RWPE2 (cell line): ENCODE measurements around the gene KLHL28.

Source experiments
- ATAC-seq: fragments of 200-7000 bp; cut with Tn5 transposase; 3 replicates; pipeline ENCODE4 v1.9.1; 2021; ENCODE audit warnings: low read depth
- DNase-seq: peaks from one replicate; pipeline ENCODE4 v3.0.0-alpha.2; 2020; ENCODE audit warnings: low spot score
- H3K27ac ChIP-seq: fragments of 450-650 bp; 2 replicates; pipeline ENCODE4 v1.5.1; 2017; ENCODE audit warnings: mild to moderate bottlenecking; ENCODE audit not compliant: poor library complexity, severe bottlenecking
- H3K27me3 ChIP-seq: fragments of 250-450 bp; sonication (Bioruptor Pico); 2 replicates; pipeline ENCODE4 v1.5.1; 2021; ENCODE audit warnings: mild to moderate bottlenecking, moderate library complexity; ENCODE audit not compliant: insufficient read depth, poor library complexity, severe bottlenecking
- H3K36me3 ChIP-seq: fragments of 250-450 bp; sonication (Bioruptor Pico); 2 replicates; pipeline ENCODE4 v1.5.1; 2020; ENCODE audit warnings: low read depth, mild to moderate bottlenecking, moderate library complexity
- H3K4me1 ChIP-seq: fragments of 250-450 bp; sonication (Bioruptor Pico); 2 replicates; pipeline ENCODE4 v1.5.1; 2021; ENCODE audit warnings: mild to moderate bottlenecking, moderate library complexity; ENCODE audit not compliant: insufficient read depth, poor library complexity, severe bottlenecking
- H3K4me3 ChIP-seq: fragments of 250-450 bp; sonication (Bioruptor Pico); 2 replicates; pipeline ENCODE4 v1.5.1; 2021; ENCODE audit warnings: mild to moderate bottlenecking, moderate library complexity; ENCODE audit not compliant: severe bottlenecking
- H3K9me3 ChIP-seq: fragments of 250-450 bp; sonication (Bioruptor Pico); 2 replicates; pipeline ENCODE4 v1.5.1; 2021; ENCODE audit warnings: mild to moderate bottlenecking, moderate library complexity; ENCODE audit not compliant: severe bottlenecking
- TF ChIP-seq, protein P1 (sequence below): fragments of 450-650 bp; IDR thresholded peaks from one replicate; pipeline ENCODE4 v1.5.1; 2017; ENCODE audit warnings: mild to moderate bottlenecking, moderate library complexity; ENCODE audit not compliant: poor library complexity, severe bottlenecking

The KLHL28 gene

GRCh38 chr14:44990533-44990932 lies 28.8 kb upstream of the KLHL28 start:
- TF ChIP-seq, protein P1, sequence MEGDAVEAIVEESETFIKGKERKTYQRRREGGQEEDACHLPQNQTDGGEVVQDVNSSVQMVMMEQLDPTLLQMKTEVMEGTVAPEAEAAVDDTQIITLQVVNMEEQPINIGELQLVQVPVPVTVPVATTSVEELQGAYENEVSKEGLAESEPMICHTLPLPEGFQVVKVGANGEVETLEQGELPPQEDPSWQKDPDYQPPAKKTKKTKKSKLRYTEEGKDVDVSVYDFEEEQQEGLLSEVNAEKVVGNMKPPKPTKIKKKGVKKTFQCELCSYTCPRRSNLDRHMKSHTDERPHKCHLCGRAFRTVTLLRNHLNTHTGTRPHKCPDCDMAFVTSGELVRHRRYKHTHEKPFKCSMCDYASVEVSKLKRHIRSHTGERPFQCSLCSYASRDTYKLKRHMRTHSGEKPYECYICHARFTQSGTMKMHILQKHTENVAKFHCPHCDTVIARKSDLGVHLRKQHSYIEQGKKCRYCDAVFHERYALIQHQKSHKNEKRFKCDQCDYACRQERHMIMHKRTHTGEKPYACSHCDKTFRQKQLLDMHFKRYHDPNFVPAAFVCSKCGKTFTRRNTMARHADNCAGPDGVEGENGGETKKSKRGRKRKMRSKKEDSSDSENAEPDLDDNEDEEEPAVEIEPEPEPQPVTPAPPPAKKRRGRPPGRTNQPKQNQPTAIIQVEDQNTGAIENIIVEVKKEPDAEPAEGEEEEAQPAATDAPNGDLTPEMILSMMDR: no peak
- Histone ChIP-seq H3K27me3 (no peaks in the 10 kb centered on the region), H3K36me3 (peaks cover 6% of the 10 kb centered on the region; the same call in 1 of the 2 replicates), H3K4me1 (no peaks in the 10 kb centered on the region), H3K9me3 (no peaks in the 10 kb centered on the region), H3K4me3 (no peak overlapping the region), H3K27ac (no peak overlapping the region)
- no peak for DNase-seq
- no peak for ATAC-seq

DNA sequence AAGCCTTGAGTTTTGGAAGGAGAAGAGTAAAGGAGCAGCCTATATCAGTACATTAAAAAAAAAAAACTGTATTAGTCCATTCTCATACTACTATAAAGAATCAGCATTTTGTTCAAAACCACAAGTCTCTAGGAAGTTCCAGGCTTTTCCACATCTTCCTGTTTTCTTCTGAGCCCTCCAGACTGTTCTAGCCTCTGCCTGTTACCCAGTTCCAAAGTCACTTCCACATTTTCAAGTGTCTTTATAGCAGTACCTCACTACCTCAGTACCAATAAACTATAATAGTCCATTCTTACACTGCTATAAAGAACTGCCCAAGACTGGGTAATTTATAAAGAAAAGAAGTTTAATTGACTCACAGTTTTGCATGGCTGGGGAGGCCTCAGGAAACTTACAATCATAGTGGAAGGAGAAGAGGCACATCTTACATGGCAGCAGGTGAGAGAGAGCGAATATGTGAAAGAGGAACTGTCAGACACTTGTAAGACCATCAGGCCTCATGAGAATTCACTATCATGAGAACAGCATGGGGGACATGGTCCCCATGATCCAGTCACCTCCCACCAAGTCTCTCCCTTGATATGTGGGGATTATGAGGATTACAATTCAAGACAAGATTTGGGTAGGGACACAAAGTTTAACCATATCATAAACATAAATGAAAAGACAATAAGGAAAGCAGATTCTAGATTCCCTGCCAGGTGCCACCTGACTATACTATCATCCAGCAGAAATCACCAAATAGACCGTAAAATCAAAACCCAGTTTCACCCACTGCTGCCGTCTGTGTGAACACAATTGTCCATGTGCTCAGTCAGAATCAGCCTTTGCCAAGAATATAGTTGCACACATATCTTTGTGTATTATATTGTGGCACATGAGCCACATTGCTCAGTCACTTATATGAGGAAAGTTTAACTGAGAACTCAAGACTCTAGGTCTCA lies 28.0 kb upstream of the KLHL28 start:
- no peak overlapping the region for H3K27ac ChIP-seq
- no peaks in the 10 kb centered on the region for H3K27me3 ChIP-seq
- DNase-seq (no peak), ATAC-seq (no peak)
- no peaks in the 10 kb centered on the region for H3K4me1 ChIP-seq
- peaks cover 6% of the 10 kb centered on the region; the same call in 1 of the 2 replicates for H3K36me3 ChIP-seq
- no peaks in the 10 kb centered on the region for H3K9me3 ChIP-seq
- TF ChIP-seq, protein P1: no peak
- H3K4me3 ChIP-seq: no peak overlapping the region

DNA sequence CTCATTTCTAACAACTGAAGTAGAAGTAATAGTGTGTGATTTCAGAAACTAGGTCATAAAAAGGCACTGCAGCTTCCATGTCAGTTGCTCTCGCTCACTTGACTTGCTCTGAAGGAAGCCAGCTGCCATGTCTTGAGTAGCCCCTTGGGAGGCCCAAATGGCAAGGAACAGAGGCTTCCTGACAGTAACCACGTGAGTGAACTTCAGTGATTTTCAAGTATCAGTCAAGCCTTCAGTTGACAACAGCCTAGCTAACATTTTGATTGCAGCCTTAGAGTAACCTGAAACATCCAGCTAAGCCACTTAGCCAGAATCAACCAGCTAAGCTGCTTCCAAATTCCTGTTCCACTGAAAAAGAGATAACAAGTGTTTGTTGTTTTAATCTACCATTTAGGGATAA lies 26.9 kb upstream of the KLHL28 start:
- peaks cover 6% of the 10 kb centered on the region; the same call in 1 of the 2 replicates for H3K36me3 ChIP-seq
- H3K27ac ChIP-seq: no peak overlapping the region
- H3K27me3 ChIP-seq: no peaks in the 10 kb centered on the region
- DNase-seq (no peak), ATAC-seq (no peak)
- no peaks in the 10 kb centered on the region for H3K9me3 ChIP-seq
- TF ChIP-seq, protein P1: no peak
- no peaks in the 10 kb centered on the region for H3K4me1 ChIP-seq
- H3K4me3 ChIP-seq: no peak overlapping the region

- Histone ChIP-seq H3K27ac (no peak overlapping the region), H3K9me3 (no peaks in the 10 kb centered on the region), H3K4me3 (no peak overlapping the region), H3K4me1 (no peaks in the 10 kb centered on the region), H3K36me3 (peaks cover 3% of the 10 kb centered on the region; the same call in 1 of the 2 replicates), H3K27me3 (no peaks in the 10 kb centered on the region)
- TF ChIP-seq, protein P1: no peak
- DNase-seq: no peak
- no peak for ATAC-seq
Measured at GRCh38 chr14:44982594-44982993, 20.8 kb upstream of the KLHL28 start.

DNA sequence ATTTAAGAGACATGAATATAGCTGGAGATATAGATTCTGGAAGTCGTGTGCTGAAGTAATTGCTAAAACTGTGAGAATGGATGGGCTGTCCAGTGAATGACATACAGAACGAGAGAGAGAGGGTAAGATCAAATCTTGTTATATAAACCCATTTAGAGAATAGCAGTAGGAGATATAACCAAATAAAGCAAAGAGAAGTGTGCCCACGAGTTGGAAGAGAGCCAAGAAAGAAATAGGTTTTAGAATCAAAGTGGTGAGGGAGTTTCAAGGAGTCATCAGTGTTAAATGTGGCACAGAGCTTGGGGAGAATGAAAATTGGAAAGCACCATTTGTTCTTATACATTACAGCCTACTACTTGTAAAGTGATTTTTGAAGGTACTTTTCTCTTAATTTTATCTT lies 19.5 kb upstream of the KLHL28 start:
- Histone ChIP-seq H3K27me3 (no peaks in the 10 kb centered on the region), H3K4me3 (no peak overlapping the region), H3K9me3 (no peaks in the 10 kb centered on the region), H3K27ac (no peak overlapping the region), H3K4me1 (no peaks in the 10 kb centered on the region), H3K36me3 (no peaks in the 10 kb centered on the region)
- TF ChIP-seq, protein P1: no peak
- DNase-seq (no peak), ATAC-seq (no peak)
